Measurements from ENCODE around the gene UBE3C. TPM values are rescaled to one million over a fixed set of nuclear protein-coding genes. Genes with fewer than 3 reads are reported as not detected.

The UBE3C gene
- total RNA-seq, 4 donors from 2014 or later = 70.9 to 107 (median 100) TPM

DNA sequence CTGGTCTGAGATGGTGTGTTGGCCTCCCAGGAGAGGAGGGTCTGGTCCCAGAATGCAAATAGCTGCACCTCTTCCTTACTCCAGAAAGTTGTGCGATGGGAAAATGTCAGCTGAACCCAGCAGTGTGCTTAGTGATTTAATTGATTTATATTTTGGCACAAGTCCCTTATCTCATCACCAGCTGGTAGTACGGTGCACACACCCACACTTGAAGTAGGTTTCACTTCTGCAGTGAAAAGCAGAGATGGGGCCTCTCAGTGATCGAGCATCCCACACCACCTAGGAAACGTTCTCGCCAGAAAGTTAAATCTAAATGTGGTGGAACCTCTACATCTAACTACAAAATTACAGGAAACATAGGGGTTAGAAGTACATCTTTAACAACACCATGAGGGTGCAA lies 80.4 kb downstream of the UBE3C start:
- no peaks in the 10 kb centered on the region for H3K9me3 ChIP-seq
- no peaks in the 10 kb centered on the region for H3K27me3 ChIP-seq
- H3K4me1 ChIP-seq = no peaks in the 10 kb centered on the region
- H3K36me3 ChIP-seq = peaks cover 0 to 77% of the 10 kb centered on the region in 2 donors
- TF ChIP-seq POLR2A (IDR thresholded peaks at IDR 0.05) (no peak), EP300 (IDR thresholded peaks at IDR 0.05) (no peak), POLR2AphosphoS5 (IDR thresholded peaks at IDR 0.05) (no peak)
- TF ChIP-seq, protein P1, sequence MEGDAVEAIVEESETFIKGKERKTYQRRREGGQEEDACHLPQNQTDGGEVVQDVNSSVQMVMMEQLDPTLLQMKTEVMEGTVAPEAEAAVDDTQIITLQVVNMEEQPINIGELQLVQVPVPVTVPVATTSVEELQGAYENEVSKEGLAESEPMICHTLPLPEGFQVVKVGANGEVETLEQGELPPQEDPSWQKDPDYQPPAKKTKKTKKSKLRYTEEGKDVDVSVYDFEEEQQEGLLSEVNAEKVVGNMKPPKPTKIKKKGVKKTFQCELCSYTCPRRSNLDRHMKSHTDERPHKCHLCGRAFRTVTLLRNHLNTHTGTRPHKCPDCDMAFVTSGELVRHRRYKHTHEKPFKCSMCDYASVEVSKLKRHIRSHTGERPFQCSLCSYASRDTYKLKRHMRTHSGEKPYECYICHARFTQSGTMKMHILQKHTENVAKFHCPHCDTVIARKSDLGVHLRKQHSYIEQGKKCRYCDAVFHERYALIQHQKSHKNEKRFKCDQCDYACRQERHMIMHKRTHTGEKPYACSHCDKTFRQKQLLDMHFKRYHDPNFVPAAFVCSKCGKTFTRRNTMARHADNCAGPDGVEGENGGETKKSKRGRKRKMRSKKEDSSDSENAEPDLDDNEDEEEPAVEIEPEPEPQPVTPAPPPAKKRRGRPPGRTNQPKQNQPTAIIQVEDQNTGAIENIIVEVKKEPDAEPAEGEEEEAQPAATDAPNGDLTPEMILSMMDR (IDR thresholded peaks at IDR 0.05) = no peak
- no peak overlapping the region for H3K27ac ChIP-seq
- no peak for ATAC-seq
- 78 to 85% methylated on average over 4 to 5 of the region's 5 CpGs for WGBS, 2 donors (ENCODE audit: low coverage in 1 of 2)
- no peak overlapping the region for H3K4me3 ChIP-seq

DNA sequence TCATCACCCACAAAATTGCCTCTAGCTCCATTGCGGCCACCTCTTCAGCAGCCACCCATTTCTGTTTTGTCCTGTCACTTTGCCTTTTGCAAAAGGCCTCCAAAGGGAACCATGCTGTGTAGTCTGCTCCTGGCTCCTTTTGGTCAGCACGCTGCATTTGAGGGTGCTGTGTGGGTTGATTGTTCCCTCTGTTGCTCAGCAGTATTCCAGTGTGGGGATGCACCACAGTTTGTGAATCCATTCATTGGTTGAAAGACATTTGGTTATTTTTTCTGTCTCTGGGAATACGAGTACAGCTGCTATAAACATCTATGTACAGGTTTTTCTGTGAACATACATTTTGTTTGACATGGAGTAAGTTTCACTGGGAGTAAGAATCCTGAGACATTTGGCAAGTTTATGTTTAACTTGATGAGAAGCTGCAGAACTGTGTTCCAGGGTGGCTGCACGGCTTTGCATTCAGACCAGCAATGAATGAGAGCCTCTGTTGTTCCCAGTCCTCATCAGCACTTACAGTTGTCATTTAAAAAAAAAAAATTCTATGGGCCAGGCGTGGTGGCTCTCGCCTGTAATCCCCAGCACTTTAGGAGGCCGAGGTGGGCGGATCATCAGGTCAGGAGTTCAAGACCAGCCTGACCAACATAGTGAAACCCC lies 82.3 kb downstream of the UBE3C start:
- H3K9me3 ChIP-seq = no peaks in the 10 kb centered on the region
- ATAC-seq = no peak
- no peaks in the 10 kb centered on the region for H3K27me3 ChIP-seq
- H3K36me3 ChIP-seq = peaks cover 0 to 95% of the 10 kb centered on the region in 2 donors
- no peak overlapping the region for H3K27ac ChIP-seq
- WGBS, 2 donors (ENCODE audit: low coverage in 1 of 2) = 85 to 92% methylated on average over 3 of the region's 8 CpGs
- no peak for TF ChIP-seq POLR2AphosphoS5 (IDR thresholded peaks at IDR 0.05)
- no peak for TF ChIP-seq POLR2A (IDR thresholded peaks at IDR 0.05)
- TF ChIP-seq, protein P1 (IDR thresholded peaks at IDR 0.05) = no peak
- TF ChIP-seq EP300 (IDR thresholded peaks at IDR 0.05) = no peak
- H3K4me3 ChIP-seq = no peak overlapping the region
- H3K4me1 ChIP-seq = no peaks in the 10 kb centered on the region

DNA sequence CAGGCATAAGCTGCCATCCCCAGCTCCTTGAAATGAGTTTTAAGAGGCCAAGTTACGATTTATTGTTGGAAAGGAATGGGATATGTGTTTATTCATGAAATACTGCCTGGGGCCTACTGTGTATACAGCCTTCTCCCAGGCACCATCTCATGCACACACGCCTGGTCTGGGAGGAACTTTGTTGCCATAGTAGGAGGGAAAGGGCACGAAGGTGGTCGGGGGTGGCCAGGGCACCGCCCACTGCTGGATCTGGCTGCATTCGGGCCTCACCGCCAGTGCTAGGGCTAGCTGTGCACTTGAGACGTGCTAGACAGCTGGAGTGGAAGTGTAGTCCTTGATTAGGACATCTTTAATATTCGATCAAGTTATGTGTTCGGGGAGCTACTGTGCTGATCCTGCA lies 84.0 kb downstream of the UBE3C start:
- Histone ChIP-seq H3K9me3 (no peaks in the 10 kb centered on the region), H3K4me3 (no peak overlapping the region), H3K36me3 (peaks cover 0 to 98% of the 10 kb centered on the region in 2 donors), H3K4me1 (no peaks in the 10 kb centered on the region), H3K27me3 (no peaks in the 10 kb centered on the region), H3K27ac (no peak overlapping the region)
- WGBS, 2 donors (ENCODE audit: low coverage in 1 of 2) = 76% methylated on average over 4 of the region's 10 CpGs; no CpG with 5 or more reads in 1 of the 2 donors
- no peak for TF ChIP-seq POLR2AphosphoS5 (IDR thresholded peaks at IDR 0.05)
- TF ChIP-seq POLR2A (IDR thresholded peaks at IDR 0.05) = no peak
- TF ChIP-seq, protein P1 (IDR thresholded peaks at IDR 0.05) = no peak
- no peak for TF ChIP-seq EP300 (IDR thresholded peaks at IDR 0.05)
- ATAC-seq = no peak

DNA sequence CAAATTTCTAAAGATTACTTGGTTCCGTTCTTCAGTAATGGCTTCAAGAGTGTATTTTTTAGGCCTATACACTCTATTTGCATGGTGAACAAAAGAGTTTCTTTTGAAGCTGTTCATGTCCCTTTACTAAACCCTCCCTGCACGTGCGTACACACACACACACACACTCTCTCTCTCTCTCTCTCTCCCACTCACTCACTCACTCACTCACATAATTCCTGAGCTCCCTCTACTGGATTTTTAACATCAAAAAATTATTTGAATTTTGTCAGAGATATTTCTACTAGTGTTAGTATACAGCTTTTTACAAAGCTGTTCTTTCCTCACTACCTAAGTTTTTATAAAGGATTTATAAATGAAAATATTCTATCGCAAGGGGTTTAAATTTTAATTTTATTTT lies 85.9 kb downstream of the UBE3C start:
- no peak overlapping the region for H3K27ac ChIP-seq
- 57 to 61% methylated on average over 3 to 4 of the region's 4 CpGs for WGBS, 2 donors (ENCODE audit: low coverage in 1 of 2)
- H3K4me3 ChIP-seq = no peak overlapping the region
- TF ChIP-seq POLR2AphosphoS5 (IDR thresholded peaks at IDR 0.05) = no peak
- no peak for TF ChIP-seq POLR2A (IDR thresholded peaks at IDR 0.05)
- TF ChIP-seq, protein P1 (IDR thresholded peaks at IDR 0.05) = no peak
- no peak for TF ChIP-seq EP300 (IDR thresholded peaks at IDR 0.05)
- ATAC-seq = no peak
- H3K36me3 ChIP-seq = peaks cover 0 to 94% of the 10 kb centered on the region in 2 donors
- no peaks in the 10 kb centered on the region for H3K4me1 ChIP-seq
- no peaks in the 10 kb centered on the region for H3K27me3 ChIP-seq
- no peaks in the 10 kb centered on the region for H3K9me3 ChIP-seq

DNA sequence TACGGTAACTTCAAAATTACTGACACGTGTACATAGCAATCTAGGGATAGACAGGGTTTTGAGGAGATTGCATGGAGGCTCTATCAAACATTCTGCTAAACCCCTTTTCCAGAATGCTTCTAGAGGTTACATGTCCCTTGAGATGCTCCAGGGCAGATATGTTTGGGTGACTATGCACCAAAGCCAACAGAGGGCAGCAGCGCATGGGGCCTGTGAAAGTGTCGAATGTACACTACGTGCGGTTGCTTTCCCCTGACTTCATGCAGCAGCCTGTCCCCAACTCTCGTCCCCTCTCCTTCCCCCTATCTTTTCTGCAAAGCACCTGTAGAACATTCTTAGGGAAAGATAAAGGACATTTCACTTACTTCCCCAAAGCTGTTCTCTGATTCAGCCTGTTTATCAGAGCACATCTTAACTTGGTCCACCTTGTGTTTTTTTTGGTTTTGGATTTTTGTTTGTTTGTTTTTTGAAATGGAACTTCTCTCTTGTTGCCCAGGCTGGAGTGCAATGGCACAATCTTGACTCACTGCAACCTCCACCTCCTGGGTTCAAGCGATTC lies 90.2 kb downstream of the UBE3C start:
- 25 to 65% methylated on average over 2 to 7 of the region's 8 CpGs for WGBS, 2 donors (ENCODE audit: low coverage in 1 of 2)

More for the DNA sequence above, 90.2 kb downstream of the UBE3C start:
- TF ChIP-seq POLR2A (IDR thresholded peaks at IDR 0.05) = no peak
- no peak for TF ChIP-seq EP300 (IDR thresholded peaks at IDR 0.05)
- TF ChIP-seq, protein P1 (IDR thresholded peaks at IDR 0.05) = peak in 1 of 4 experiments; percentile 39
- TF ChIP-seq POLR2AphosphoS5 (IDR thresholded peaks at IDR 0.05) = no peak
- no peaks in the 10 kb centered on the region for H3K27me3 ChIP-seq
- no peaks in the 10 kb centered on the region for H3K9me3 ChIP-seq
- H3K27ac ChIP-seq = no peak overlapping the region
- peaks cover 0 to 94% of the 10 kb centered on the region in 2 donors for H3K36me3 ChIP-seq
- ATAC-seq = no peak
- H3K4me1 ChIP-seq = no peaks in the 10 kb centered on the region
- no peak overlapping the region for H3K4me3 ChIP-seq

Measured in gastroesophageal sphincter (tissue), 4 donors.